Muscle of arm (tissue), 12 donors: Measurements from ENCODE around the gene GALNT17. TPM values are rescaled to one million over a fixed set of nuclear protein-coding genes. Genes with fewer than 3 reads are reported as not detected.
"Not testable (repeated sequence)": the region's sequence is repeated elsewhere in the genome, so short reads cannot be mapped to it uniquely, and the experiment has no call there.

Source experiments
- DNase-seq: peaks from one replicate; pipeline ENCODE4 v3.0.0-alpha.2; 2013
- polyA plus RNA-seq, 12 donors: library from polyadenylated mRNA; unstranded; fragments of 120-200 nt; gene quantifications; one replicate each; pipeline ENCODE4 v1.2.1, GENCODE V29; 2013; ENCODE audit not compliant: insufficient read length in 12 of 12

GALNT17 gene
- polyA plus RNA-seq, 12 donors = 22.7 to 40.4 (median 33.6) TPM; not detected in 1

DNA sequence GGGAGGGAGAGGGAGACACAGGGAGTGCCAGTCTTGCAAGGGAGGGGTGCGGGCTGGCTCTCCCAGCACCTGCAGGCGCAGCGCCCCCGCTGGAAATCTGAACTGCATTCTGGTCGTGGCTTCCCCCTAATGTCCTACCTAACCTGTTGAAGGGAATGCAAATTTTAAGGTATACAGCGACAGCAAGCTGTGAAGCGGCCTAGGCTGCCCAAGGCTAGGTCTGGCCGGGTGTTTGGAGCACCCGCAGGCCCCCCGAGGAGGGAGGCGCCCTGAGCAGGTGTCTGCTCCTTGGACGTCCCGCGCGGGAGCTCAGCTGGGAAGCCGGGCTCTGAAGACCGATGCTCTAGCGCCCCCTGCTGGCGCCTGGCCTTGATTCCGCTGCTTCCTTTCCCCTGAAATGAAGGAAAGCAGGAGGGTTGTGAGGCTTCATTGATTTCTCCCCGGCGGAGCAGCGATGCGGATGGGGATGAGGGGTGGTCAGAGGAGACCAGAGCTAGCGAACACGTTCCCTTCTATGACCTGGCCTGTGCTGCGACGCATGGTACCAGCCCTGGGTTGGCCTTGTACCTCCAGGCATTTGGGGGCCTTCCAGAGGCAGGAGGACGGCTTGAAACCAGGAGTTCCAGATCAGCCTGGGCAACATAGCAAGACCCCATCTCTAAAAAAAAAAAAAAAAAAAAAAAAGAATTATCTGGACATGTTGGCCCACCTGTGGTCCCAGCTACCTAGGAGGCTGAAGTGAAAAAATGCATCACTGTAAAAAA is 601.3 kb downstream of the GALNT17 start:
- DNase-seq = peak; percentile 91

DNA sequence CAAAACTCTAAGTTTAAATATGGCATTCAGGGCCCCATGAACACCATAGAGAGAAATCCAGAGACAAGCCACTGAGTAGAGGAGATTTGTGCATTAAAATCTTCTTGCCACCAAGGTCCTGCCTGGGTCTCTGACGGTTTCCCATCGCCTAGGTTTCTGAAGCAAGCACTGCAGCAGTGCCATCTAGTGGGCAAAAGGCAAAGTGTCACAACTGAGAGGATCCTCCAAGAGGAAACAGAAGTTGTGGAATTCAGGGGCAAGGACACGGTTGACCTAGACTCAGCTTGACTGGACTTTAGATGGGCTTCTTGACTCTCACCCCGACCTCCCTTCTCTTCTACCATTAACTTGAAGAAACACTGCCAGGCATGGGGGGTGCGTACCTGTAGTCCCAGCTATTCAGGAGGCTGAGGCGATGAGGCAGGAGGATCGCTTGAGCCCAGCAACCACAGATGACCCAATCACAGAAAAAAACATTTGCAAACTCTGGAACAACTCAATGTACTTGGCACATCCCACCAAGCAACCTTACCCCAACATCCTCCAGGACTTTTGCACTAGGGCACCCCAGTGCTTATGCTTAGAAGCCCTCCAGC is 604.1 kb downstream of the GALNT17 start:
- DNase-seq = peak; percentile 85

DNA sequence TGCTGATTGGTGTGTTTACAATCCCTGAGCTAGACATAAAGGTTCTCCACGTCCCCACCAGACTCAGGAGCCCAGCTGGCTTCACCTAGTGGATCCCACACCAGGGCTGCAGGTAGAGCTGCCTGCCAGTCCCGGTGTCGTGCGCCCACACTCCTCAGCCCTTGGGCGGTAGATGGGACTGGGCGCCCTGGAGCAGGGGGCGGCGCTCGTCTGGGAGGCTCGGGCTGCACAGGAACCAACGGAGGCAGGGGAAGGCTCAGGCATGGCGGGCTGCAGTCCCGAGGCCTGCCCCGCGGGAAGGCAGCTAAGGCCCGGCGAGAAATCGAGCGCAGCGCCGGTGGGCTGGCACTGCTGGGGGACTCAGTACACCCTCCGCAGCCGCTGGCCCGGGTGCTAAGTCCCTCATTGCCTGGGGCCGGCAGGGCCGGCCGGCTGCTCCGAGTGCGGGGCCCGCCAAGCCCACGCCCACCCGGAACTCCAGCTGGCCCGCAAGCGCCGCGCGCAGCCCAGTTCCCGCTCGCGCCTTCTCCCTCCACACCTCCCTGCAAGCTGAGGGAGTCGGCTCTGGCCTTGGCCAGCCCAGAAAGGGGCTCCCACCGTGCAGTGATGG is 606.1 kb downstream of the GALNT17 start:
- not testable (repeated sequence) for DNase-seq

DNA sequence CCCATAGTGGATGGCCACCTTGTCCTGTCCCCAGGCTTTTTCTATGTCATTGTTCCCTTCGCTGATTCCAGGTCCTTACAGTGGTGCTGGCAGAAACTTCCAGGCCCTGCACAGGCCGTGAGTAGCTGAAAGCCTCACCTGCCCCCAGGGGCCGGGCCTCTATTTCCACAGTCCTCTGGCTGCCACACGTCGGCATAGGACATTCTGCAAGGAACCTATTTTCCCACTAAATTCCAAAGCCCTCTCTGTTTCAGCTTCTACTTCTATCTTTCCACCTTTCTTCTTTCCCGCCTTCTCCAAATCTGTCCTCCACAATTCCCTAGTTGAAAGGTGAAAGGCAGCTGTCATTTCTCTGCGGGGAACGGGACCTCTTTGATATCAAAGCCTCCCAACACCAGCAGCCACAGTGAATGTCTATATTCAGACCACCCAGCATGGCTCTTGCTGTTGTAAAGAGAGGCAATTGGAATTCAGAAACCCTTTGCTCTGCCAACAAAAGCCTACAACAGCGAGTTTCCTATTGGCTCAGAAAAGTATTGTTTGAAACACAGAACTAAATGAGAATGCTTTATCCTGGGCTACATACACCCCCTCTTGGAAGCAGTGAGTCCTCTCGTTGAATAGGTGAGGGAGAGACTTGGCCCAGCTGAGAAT is 607.7 kb downstream of the GALNT17 start:
- no peak for DNase-seq

DNA sequence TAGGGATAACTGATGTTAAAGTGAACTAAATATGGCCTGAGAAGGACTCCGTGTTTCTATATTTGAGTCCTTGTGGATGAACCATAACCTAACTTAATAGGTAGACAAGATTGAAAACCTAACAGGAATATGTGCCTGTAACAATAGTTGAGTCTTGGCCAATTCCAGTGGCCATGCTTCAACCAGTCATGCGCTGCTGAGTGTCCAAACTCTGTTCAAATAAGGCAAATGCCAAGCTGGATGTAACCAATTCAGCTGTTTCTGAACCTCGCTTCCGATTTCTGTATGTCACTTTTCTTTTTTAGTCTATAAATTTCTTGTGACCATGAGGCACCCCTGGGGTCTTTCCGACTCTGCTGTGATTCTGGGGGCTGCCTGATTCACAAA is 608.2 kb downstream of the GALNT17 start:
- DNase-seq = no peak

DNA sequence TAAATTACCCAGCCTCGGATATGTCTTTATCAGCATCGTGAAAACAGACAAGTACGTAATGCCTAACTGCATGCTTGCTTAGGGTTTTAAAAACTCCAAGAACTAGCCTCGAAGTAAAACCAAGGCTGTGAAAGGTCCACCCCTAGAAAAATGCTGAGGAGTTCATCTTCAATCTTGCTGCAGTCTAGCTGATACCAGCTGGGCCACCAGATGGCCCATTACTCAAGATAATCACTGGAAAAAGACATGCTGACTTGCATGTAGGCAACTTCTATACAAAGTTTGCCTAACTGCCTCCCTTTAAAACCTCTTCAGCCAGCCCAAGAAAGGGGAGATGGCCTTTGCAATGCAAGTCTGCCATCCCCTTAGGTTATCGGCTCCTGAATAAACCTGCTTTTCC is 614.1 kb downstream of the GALNT17 start:
- no peak for DNase-seq

DNA sequence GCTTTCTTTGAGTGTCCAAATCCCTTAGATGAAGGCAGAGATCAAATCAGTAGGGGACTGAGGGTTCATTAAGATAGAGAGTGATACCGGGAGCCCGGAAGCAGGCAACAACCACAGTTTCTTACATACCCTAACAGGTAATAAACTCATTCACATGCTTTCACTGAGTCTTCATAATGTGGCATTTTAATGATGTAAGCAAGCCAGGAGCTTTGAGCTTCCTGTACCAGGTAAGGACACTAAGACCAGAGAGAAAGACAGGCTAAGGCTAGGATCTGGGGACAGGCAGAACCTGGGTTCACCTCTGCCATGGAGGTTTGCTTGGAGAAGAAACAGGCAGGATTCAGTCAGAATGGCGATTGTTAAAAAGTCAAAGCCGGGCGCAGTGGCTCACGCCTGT is 618.3 kb downstream of the GALNT17 start:
- DNase-seq = no peak

DNA sequence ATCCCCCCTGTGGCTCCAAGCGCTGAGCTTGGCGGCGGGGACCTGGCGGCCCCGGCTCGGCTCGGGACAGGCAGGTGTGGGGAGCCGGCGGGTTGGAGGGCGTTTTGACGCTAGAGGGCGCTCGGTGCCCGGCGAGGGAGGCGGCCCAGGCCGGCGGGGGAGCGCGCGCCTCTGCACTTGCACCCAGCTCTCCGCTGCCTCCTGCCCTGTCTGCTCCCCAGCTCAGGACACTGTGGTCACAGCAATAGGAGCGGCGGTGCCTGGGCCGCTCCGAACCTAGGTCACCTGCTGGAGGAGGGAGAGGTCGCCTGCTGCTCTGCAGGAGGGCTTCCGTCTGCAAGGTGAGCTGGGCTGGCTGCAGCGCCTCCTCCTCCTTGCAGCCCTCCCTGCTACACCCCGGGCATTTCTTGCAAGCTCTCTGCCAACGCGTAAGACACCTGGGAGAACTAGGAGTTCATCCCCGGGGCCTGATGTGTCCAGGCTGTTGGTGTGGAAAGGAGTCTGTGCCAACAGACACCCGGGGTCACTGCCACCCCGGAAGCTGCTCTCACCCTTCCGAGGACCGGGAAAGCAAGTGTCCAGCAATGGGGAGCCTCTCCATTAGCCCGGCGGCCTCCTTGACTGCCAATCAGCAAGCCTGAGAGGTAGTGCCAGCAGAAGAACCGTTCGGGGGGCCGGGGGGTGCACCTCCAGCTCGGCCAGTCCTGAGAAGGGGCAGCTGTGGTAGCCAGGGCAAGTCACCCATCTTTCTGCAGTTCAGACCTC is 620.4 kb downstream of the GALNT17 start:
- peak; percentile 28 for DNase-seq

DNA sequence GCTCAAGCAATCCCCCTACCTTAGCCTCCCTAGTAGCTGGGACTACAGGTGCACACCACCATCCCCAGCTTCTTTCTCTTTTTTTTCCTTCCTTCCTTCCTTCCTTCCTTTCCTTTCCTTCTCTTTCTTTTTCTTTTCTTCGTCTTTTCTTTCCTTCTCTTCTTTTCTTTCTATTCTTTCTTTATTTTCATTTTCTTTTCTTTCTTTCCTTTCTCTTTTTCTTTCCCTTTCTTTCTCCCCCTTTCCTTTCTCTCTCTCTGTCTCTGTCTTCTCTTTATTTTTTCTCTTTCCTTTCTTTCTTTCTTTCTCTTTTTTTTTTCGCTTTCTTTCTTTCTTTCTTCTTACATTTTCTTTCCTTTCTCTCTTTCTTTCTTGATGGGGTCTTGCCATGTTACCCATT is 621.3 kb downstream of the GALNT17 start:
- DNase-seq = no peak

DNA sequence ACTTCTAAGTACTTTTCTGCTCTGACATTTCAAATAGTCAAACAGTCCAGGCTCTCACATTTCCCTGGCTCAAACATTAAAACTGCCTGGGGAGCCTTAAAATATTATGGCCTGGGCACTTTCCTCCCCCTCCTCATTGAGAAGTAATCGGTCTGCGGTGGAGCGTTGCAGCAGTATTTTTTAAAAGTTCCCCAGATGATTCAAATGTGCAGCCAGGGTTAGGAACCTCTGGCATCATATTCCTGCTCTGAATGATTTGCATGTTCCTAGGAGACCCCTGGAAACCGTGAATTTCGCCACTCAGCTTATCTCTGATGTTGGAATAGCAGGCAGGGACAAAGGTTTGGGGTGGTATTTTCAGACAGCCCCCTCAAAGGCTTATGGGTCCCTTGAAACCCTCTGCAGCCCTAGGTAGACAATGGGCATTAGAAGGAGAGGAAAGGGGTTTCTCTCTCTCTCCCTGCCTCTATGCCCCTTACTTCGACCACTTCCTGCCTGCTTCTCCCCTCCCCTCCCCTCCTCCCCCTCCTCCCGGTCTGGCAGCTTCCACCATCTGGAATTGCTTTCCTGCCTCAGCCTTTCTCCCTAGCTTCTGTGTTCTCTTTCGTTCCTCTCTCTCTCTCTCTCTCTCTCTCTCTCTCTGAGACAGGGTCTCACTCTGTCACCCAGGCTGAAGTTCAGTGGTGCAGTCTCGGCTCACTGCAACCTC is 622.2 kb downstream of the GALNT17 start:
- DNase-seq = no peak

DNA sequence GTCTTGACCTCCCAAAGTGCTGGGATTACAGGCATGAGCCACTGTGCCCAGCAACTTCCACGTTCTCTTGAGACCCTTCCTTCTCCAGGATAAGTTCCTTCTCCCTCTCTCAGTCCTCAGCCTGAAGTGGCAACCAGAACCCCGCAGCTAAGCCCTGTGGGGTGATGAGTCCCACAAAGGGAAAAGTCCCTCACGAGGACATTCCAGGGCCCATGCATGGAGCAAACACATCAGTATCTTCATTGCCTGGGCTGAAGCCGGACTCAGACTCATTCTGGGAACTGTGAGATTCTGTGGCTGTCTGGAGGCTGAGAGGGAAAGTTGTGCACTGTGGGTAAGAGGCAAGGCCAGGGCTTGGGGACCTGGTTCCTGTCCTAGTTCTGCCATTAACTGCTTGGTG is 622.9 kb downstream of the GALNT17 start:
- DNase-seq = no peak

DNA sequence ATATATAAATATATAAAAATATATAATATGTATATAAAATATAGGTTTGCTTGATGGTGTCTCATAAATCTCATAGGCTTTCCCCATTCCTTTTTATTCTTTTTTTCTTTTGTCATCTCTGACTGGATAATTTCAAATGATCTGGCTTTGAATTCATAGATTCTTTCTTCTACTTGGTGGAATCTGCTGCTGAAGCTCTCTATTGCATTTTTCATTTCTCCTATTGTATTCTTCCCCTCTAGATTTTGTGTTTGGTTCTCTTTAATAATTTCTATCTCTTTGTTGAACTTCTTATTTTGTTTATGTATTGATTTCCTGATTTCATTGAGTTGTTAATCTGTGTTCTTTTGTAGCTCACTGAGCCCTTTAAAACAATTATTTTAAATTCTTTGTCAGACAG is 629.4 kb downstream of the GALNT17 start:
- DNase-seq = no peak
